A673 (cell line): ENCODE measurements around the gene GFRAL. TPM values are rescaled to one million over a fixed set of nuclear protein-coding genes. Genes with fewer than 3 reads are reported as not detected.

Experiments
- BruUV-seq: library from RNA; stranded (reverse); fragments of 400-500 nt; replicated peaks from 2 replicates; lab custom pipeline; 2021; lab: Mats Ljungman, UMichigan
- CTCF ChIA-PET: fragments of 300-600 bp; sonication (Branson Sonifier 250); formaldehyde crosslinking; loops from one replicate; lab custom pipeline; 2022; ENCODE audit warnings: antibody characterized with exemption; lab: Charles Lee
- POLR2A ChIA-PET: fragments of 300-600 bp; sonication (Branson Sonifier 250); formaldehyde crosslinking; loops from one replicate; lab custom pipeline; 2022; ENCODE audit warnings: antibody characterized with exemption; ENCODE audit not compliant: low non-redundant PET; lab: Charles Lee
- DNase-seq: peaks from one replicate; pipeline ENCODE4 v3.0.0-alpha.2; 2015; ENCODE audit warnings: low spot score
- H3K27ac ChIP-seq: fragments of 200-600 bp; sonication (generic); 2 replicates; pipeline ENCODE4 v1.5.1; 2016; ENCODE audit warnings: mixed run types, low read depth, mild to moderate bottlenecking, mixed read lengths, antibody characterized with exemption, low read length; ENCODE audit not compliant: poor library complexity, severe bottlenecking
- H3K27me3 ChIP-seq: fragments of 200-600 bp; sonication (generic); replicated peaks from 2 replicates; pipeline ENCODE4 v1.6.1; 2017; ENCODE audit warnings: mixed run types, low read depth, mild to moderate bottlenecking, mixed read lengths, antibody characterized with exemption, low read length; ENCODE audit not compliant: insufficient read depth, poor library complexity
- H3K36me3 ChIP-seq: fragments of 200-600 bp; sonication (generic); 2 replicates; pipeline ENCODE4 v1.6.1; 2016; ENCODE audit warnings: mixed run types, mild to moderate bottlenecking, mixed read lengths, antibody characterized with exemption, low read length; ENCODE audit not compliant: insufficient read depth, poor library complexity, severe bottlenecking
- H3K4me1 ChIP-seq: fragments of 200-600 bp; sonication (generic); 2 replicates; pipeline ENCODE4 v1.6.1; 2017; ENCODE audit warnings: mixed run types, mild to moderate bottlenecking, mixed read lengths, antibody characterized with exemption, low read length; ENCODE audit not compliant: insufficient read depth, poor library complexity, severe bottlenecking
- H3K4me3 ChIP-seq: fragments of 200-600 bp; sonication (generic); 2 replicates; pipeline ENCODE4 v1.5.1; 2016; ENCODE audit warnings: low read depth, mixed run types, mild to moderate bottlenecking, mixed read lengths, low read length; ENCODE audit not compliant: poor library complexity, severe bottlenecking
- H3K9me3 ChIP-seq: fragments of 200-600 bp; sonication (generic); 2 replicates; pipeline ENCODE4 v1.6.1; 2016; ENCODE audit warnings: mixed run types, low read depth, mild to moderate bottlenecking, mixed read lengths, antibody characterized with exemption, low read length; ENCODE audit not compliant: poor library complexity, severe bottlenecking
- CTCF ChIP-seq: fragments of 300-800, 200-600 bp; sonication (generic); conservative IDR thresholded peaks from 2 replicates; pipeline ENCODE4 v1.5.1; 2017; ENCODE audit warnings: low read depth, mild to moderate bottlenecking, antibody characterized with exemption, low read length, moderate library complexity, mixed read lengths
- EZH2 ChIP-seq: fragments of 200-600 bp; sonication (generic); IDR thresholded peaks from 2 replicates; pipeline ENCODE4 v1.6.1; 2017; ENCODE audit warnings: borderline replicate concordance, low read depth, mild to moderate bottlenecking, mixed read lengths, antibody characterized with exemption, low read length; ENCODE audit not compliant: poor library complexity, severe bottlenecking
- intact Hi-C: fragments of 100-400 bp; cut with micrococcal nuclease; formaldehyde crosslinking; loops from one replicate; pipeline ENCODE4 v1.10.0; 2022; ENCODE audit not compliant: unreplicated experiment
- total RNA-seq: library from RNA; stranded (reverse); gene quantifications from 2 replicates; pipeline ENCODE4 v1.2.3, GENCODE V29; 2021

Gene GFRAL
- total RNA-seq, 1 experiment from 2014 or later, result not detected

- POLR2A ChIA-PET, result no interaction called here
- Histone ChIP-seq H3K36me3 (no peaks in the 10 kb centered on the region), H3K4me3 (no peak overlapping the region), H3K27me3 (no peaks in the 10 kb centered on the region), H3K9me3 (no peaks in the 10 kb centered on the region), H3K27ac (no peak overlapping the region), H3K4me1 (no peaks in the 10 kb centered on the region)
- TF ChIP-seq EZH2, result no peak
- no peak for TF ChIP-seq CTCF
- CTCF ChIA-PET, result no interaction called here
- no peak for DNase-seq
- no TSS peak for BruUV-seq
- intact Hi-C loops, result no loop called here
Measured at GRCh38 chr6:55405474-55406235, 78.4 kb downstream of the GFRAL start.

GRCh38 chr6:55410674-55411073 is 83.4 kb downstream of the GFRAL start:
- H3K4me1 ChIP-seq, result no peaks in the 10 kb centered on the region
- no peaks in the 10 kb centered on the region for H3K36me3 ChIP-seq
- no peaks in the 10 kb centered on the region for H3K9me3 ChIP-seq
- H3K27me3 ChIP-seq, result no peaks in the 10 kb centered on the region
- no peak overlapping the region for H3K4me3 ChIP-seq
- no TSS peak for BruUV-seq
- DNase-seq, result no peak
- CTCF ChIA-PET, result no interaction called here
- TF ChIP-seq CTCF (no peak), EZH2 (no peak)
- intact Hi-C loops, result no loop called here
- POLR2A ChIA-PET, result no interaction called here
- no peak overlapping the region for H3K27ac ChIP-seq

GRCh38 chr6:55423933-55424332 is 96.7 kb downstream of the GFRAL start:
- Histone ChIP-seq H3K4me1 (no peaks in the 10 kb centered on the region), H3K9me3 (no peaks in the 10 kb centered on the region), H3K4me3 (no peak overlapping the region), H3K36me3 (no peaks in the 10 kb centered on the region), H3K27ac (no peak overlapping the region), H3K27me3 (no peaks in the 10 kb centered on the region)
- ChIA-PET CTCF (no interaction called here), POLR2A (no interaction called here)
- no peak for DNase-seq
- TF ChIP-seq EZH2 (no peak), CTCF (no peak)
- BruUV-seq, result no TSS peak
- intact Hi-C loops, result no loop called here
